B cell (primary cell): Measurements from ENCODE around the gene PRKD2.

Source experiments
- CTCF ChIP-seq: fragments of 200-600 bp; IDR thresholded peaks from one replicate; pipeline ENCODE4 v1.8.0; 2022; ENCODE audit warnings: antibody characterized with exemption, mild to moderate bottlenecking
- EZH2 ChIP-seq: IDR thresholded peaks from 2 replicates; pipeline ENCODE4 v1.6.1; 2012; ENCODE audit warnings: borderline replicate concordance, low read depth, mild to moderate bottlenecking, moderate library complexity, low read length; ENCODE audit not compliant: insufficient read depth, poor library complexity, severe bottlenecking

- TF ChIP-seq CTCF (no peak), EZH2 (no peak)
These were observed 72.2 kb downstream of the PRKD2 start for GRCh38 chr19:46644720-46645119.
